Epithelial cell of esophagus (primary cell): ENCODE results near the gene DFFA.

Source experiments
- DNase-seq: peaks from one replicate; pipeline ENCODE4 v3.0.0; 2010; ENCODE audit warnings: low read depth
- H3K4me3 ChIP-seq: 2 replicates; pipeline ENCODE4 v1.5.1; 2011; ENCODE audit warnings: mild to moderate bottlenecking, low read length, control low read depth
- CTCF ChIP-seq: IDR thresholded peaks from 2 replicates; pipeline ENCODE4 v1.5.1; 2011; ENCODE audit warnings: low read depth, mild to moderate bottlenecking, low read length, control low read depth, inconsistent platforms; ENCODE audit not compliant: insufficient read depth; ENCODE audit errors: missing control alignments

Gene DFFA

GRCh38 chr1:10434590-10434989 lies 37.7 kb downstream of the DFFA start:
- TF ChIP-seq CTCF, result no peak
- no peak overlapping the region for H3K4me3 ChIP-seq
- DNase-seq, result no peak

- DNase-seq, result no peak
- no peak overlapping the region for H3K4me3 ChIP-seq
- no peak for TF ChIP-seq CTCF
Observed at GRCh38 chr1:10433790-10434189, 38.5 kb downstream of the DFFA start.

GRCh38 chr1:10432910-10433700 lies 39.2 kb downstream of the DFFA start:
- no peak for TF ChIP-seq CTCF
- DNase-seq, result no peak
- no peak overlapping the region for H3K4me3 ChIP-seq

GRCh38 chr1:10431070-10431730 lies 41.1 kb downstream of the DFFA start:
- no peak for TF ChIP-seq CTCF
- H3K4me3 ChIP-seq, result peak overlapping the region; percentile 79
- DNase-seq, result peak; percentile 24

GRCh38 chr1:10430216-10431069 lies 41.9 kb downstream of the DFFA start, which contains the start of gene CENPS:
TSS of gene CENPS (plus strand) at chr1:10430433. CDS start at chr1:10430518, 85 bp downstream.
- peak; percentile 59 for TF ChIP-seq CTCF
- peak within 1 kb of the TSS; percentile 79 for H3K4me3 ChIP-seq
- DNase-seq, result peak; percentile 84

GRCh38 chr1:10429868-10430215 lies 42.5 kb downstream of the DFFA start:
- no peak for TF ChIP-seq CTCF
- H3K4me3 ChIP-seq, result peak overlapping the region; percentile 79
- peak; percentile 32 for DNase-seq
